GM23338 (cell line): ENCODE data around the gene RNASET2. TPM values are rescaled to one million over a fixed set of nuclear protein-coding genes. Genes with fewer than 3 reads are reported as not detected.

Source experiments
- ATAC-seq: fragments of 200-7000 bp; cut with Tn5 transposase; 3 replicates; pipeline ENCODE4 v1.9.1; 2020
- DNase-seq: peaks from one replicate; pipeline ENCODE4 v3.0.0-alpha.2; 2015; ENCODE audit warnings: low spot score
- H2AFZ ChIP-seq: fragments of 200-600 bp; sonication (generic); 2 replicates; pipeline ENCODE4 v1.8.0; 2016; ENCODE audit warnings: antibody characterized with exemption, mild to moderate bottlenecking, moderate library complexity
- H3F3A ChIP-seq: fragments of 200-600 bp; sonication (generic); replicated peaks from 2 replicates; pipeline ENCODE4 v1.8.0; 2017; ENCODE audit warnings: antibody characterized with exemption, mixed run types, low read depth
- H3K27ac ChIP-seq: fragments of 200-600 bp; sonication (generic); 2 replicates; pipeline ENCODE4 v1.6.1; 2016; ENCODE audit warnings: low read depth
- H3K27me3 ChIP-seq: fragments of 200-600 bp; sonication (generic); 2 replicates; pipeline ENCODE4 v1.8.0; 2016; ENCODE audit warnings: mild to moderate bottlenecking, mixed run types, moderate library complexity; ENCODE audit not compliant: insufficient read depth
- H3K36me3 ChIP-seq: fragments of 200-600 bp; sonication (generic); 2 replicates; pipeline ENCODE4 v1.8.0; 2016; ENCODE audit warnings: mild to moderate bottlenecking; ENCODE audit not compliant: insufficient read depth
- H3K4me1 ChIP-seq: fragments of 200-600 bp; sonication (generic); 2 replicates; pipeline ENCODE4 v1.8.0; 2016; ENCODE audit warnings: mild to moderate bottlenecking, moderate library complexity; ENCODE audit not compliant: insufficient read depth
- H3K4me2 ChIP-seq: fragments of 200-600 bp; sonication (generic); 2 replicates; pipeline ENCODE4 v1.7.1; 2017; ENCODE audit warnings: mixed run types
- H3K4me3 ChIP-seq: fragments of 200-600 bp; sonication (generic); 2 replicates; pipeline ENCODE4 v1.6.1; 2016; ENCODE audit warnings: mixed run types
- H3K79me2 ChIP-seq: fragments of 200-600 bp; sonication (generic); replicated peaks from 2 replicates; pipeline ENCODE4 v1.8.0; 2017; ENCODE audit warnings: mild to moderate bottlenecking; ENCODE audit not compliant: insufficient read depth
- H3K9me2 ChIP-seq: fragments of 200-600 bp; sonication (generic); 2 replicates; pipeline ENCODE4 v1.8.0; 2017; ENCODE audit not compliant: insufficient read depth
- H4K20me1 ChIP-seq: fragments of 200-600 bp; sonication (generic); replicated peaks from 2 replicates; pipeline ENCODE4 v1.8.0; 2017; ENCODE audit warnings: mild to moderate bottlenecking; ENCODE audit not compliant: insufficient read depth
- H3K27ac Mint-ChIP-seq: 2 replicates; pipeline ENCODE4 v1.8.0; 2020; ENCODE audit warnings: inconsistent platforms, mild to moderate bottlenecking, moderate library complexity, mixed read lengths
- H3K27me3 Mint-ChIP-seq: 3 replicates; pipeline ENCODE4 v1.8.0; 2022; ENCODE audit warnings: low read depth, mild to moderate bottlenecking, moderate library complexity, mixed read lengths, inconsistent platforms; ENCODE audit not compliant: insufficient read depth, poor library complexity
- H3K36me3 Mint-ChIP-seq: 3 replicates; pipeline ENCODE4 v1.8.0; 2021; ENCODE audit warnings: low read depth, mild to moderate bottlenecking, inconsistent platforms, moderate library complexity, mixed read lengths
- H3K4me1 Mint-ChIP-seq: 3 replicates; pipeline ENCODE4 v1.8.0; 2020; ENCODE audit warnings: mild to moderate bottlenecking, inconsistent platforms, mixed read lengths
- H3K4me3 Mint-ChIP-seq: 3 replicates; pipeline ENCODE4 v1.8.0; 2021; ENCODE audit warnings: moderate library complexity, mild to moderate bottlenecking, inconsistent platforms, mixed read lengths
- H3K9me3 Mint-ChIP-seq: 3 replicates; pipeline ENCODE4 v1.8.0; 2020; ENCODE audit warnings: moderate library complexity, mild to moderate bottlenecking, inconsistent platforms, mixed read lengths
- CTCF ChIP-seq, 2 experiments: fragments of 200-600 bp in 1 of 2; sonication (generic) in 1 of 2; conservative IDR thresholded peaks; 2 replicates each; pipeline versions ENCODE4 v1.5.1 to v1.6.1; 2016 to 2017; ENCODE audit warnings: antibody characterized with exemption in 2 of 2, low read depth in 2 of 2, mild to moderate bottlenecking in 2 of 2, moderate library complexity in 1 of 2
- EZH2phosphoT487 ChIP-seq: fragments of 200-600 bp; sonication (generic); IDR thresholded peaks from one replicate; pipeline ENCODE4 v1.8.1; 2018; ENCODE audit warnings: antibody characterized with exemption; ENCODE audit not compliant: unreplicated experiment
- JUNB ChIP-seq: IDR thresholded peaks from one replicate; pipeline ENCODE4 v1.6.1; 2016; ENCODE audit warnings: antibody characterized with exemption; ENCODE audit not compliant: unreplicated experiment
- NANOG ChIP-seq: IDR thresholded peaks from 2 replicates; pipeline ENCODE4 v1.6.1; 2016; ENCODE audit warnings: antibody characterized with exemption, borderline replicate concordance
- POLR2AphosphoS5 ChIP-seq: IDR thresholded peaks from 2 replicates; pipeline ENCODE4 v1.6.1; 2016; ENCODE audit warnings: antibody characterized with exemption, low read depth
- REST ChIP-seq: IDR thresholded peaks from one replicate; pipeline ENCODE4 v1.6.1; 2018; ENCODE audit warnings: antibody characterized with exemption; ENCODE audit not compliant: unreplicated experiment
- STAT1 ChIP-seq: IDR thresholded peaks from one replicate; pipeline ENCODE4 v1.6.1; 2016; ENCODE audit warnings: antibody characterized with exemption; ENCODE audit not compliant: unreplicated experiment
- ZNF331 ChIP-seq: fragments of 250-450 bp; sonication (Bioruptor Pico); IDR thresholded peaks from 2 replicates; pipeline ENCODE4 v1.5.0; 2020; ENCODE audit warnings: low read depth, mild to moderate bottlenecking, moderate library complexity
- ZNF462 ChIP-seq: fragments of 250-450 bp; sonication (Bioruptor Pico); IDR thresholded peaks from 2 replicates; pipeline ENCODE4 v1.5.0; 2020; ENCODE audit warnings: mild to moderate bottlenecking, moderate library complexity
- polyA plus RNA-seq: library from polyadenylated mRNA; unstranded; fragments of >200 nt; fragmentation: Nextera tagmentation; extraction: Ambion mirVana; gene quantifications from 2 replicates; pipeline ENCODE4 v1.2.1, GENCODE V29; 2016
- total RNA-seq: library from RNA; depleted of rRNA; stranded (reverse); fragments of >200 nt; shearing (Covaris generic); gene quantifications from 2 replicates; pipeline ENCODE4 v1.2.3, GENCODE V29; 2014

Gene RNASET2
- total and polyA plus RNA-seq, 2 experiments from 2014 or later: 40.5 to 62.8 TPM

- TF ChIP-seq ZNF462 (CRISPR knock-in tag) (no peak), EZH2phosphoT487 (no peak), ZNF331 (CRISPR knock-in tag) (no peak)
These were observed 49.8 kb downstream of the RNASET2 start (continued) for GRCh38 chr6:166906376-166907044.

DNA sequence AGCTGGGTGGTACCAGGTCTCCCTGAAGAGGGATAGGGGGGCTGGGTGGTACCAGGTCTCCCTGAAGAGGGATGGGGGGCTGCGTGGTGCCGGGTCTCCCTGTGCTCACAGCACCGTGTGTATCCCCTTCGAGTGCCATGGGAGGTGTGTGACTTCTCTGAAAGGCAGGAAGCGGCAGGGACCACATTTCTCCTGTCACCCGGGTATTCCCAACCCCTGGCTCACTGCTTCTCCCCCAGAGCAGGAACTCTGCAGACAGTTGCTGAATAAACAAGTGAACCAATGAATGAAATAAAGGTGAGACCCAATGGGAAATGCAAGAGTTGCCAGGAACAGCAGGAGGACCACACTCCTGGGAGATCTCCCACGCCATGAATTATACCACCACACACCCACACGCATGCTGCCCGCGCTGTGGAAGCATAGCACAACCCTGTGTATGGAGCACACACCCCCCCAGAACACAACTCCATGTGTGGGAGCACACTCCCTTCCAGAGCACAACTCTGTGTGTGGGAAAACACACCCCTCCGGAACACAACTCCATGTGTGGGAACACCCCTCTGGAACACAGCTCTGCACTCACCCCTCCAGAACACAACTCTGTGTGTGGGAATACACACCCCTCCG, 50.7 kb downstream of the RNASET2 start:
- H3K4me1 ChIP-seq: 0 out of 2 replicates have a peak, but pooled peaks cover 2% of the 10 kb centered on the region
- H3K4me3 ChIP-seq: no peak overlapping the region
- no peak overlapping the region for H2AFZ ChIP-seq
- ATAC-seq (no peak), DNase-seq (no peak)
- Mint-ChIP-seq H3K4me1 (peaks cover 11% of the 10 kb centered on the region), H3K27ac (no peak overlapping the region), H3K9me3 (peaks cover 3% of the 10 kb centered on the region; the same call in 2 of the 3 replicates), H3K27me3 (peaks cover 24% of the 10 kb centered on the region), H3K36me3 (peaks cover 2% of the 10 kb centered on the region; the same call in 1 of the 3 replicates), H3K4me3 (no peak overlapping the region)
- H4K20me1 ChIP-seq: no peaks in the 10 kb centered on the region
- no peaks in the 10 kb centered on the region for H3F3A ChIP-seq
- no peaks in the 10 kb centered on the region for H3K36me3 ChIP-seq
- H3K79me2 ChIP-seq: no peaks in the 10 kb centered on the region
- H3K27me3 ChIP-seq: no peaks in the 10 kb centered on the region
- no peak overlapping the region for H3K27ac ChIP-seq
- H3K9me2 ChIP-seq: no peaks in the 10 kb centered on the region
- no peak overlapping the region for H3K4me2 ChIP-seq
- TF ChIP-seq STAT1 (no peak), CTCF (conservative IDR thresholded peaks at IDR 0.05; ENCODE audit: low read depth in 2 of 2) (no peak), REST (no peak), JUNB (no peak), NANOG (no peak), EZH2phosphoT487 (no peak), POLR2AphosphoS5 (no peak)
